Transverse colon (tissue), 4 donors: ENCODE results near the gene SCRG1. TPM values are rescaled to one million over a fixed set of nuclear protein-coding genes. Genes with fewer than 3 reads are reported as not detected.

Source experiments
- DNase-seq: peaks from one replicate; pipeline ENCODE4 v3.0.0-alpha.2; 2019
- H3K27ac ChIP-seq, 4 donors: fragments of 200-600 bp; sonication (generic); 2 replicates each; pipeline ENCODE4 v1.5.1; 2016 to 2018; ENCODE audit warnings: inconsistent platforms in 4 of 4
- H3K27me3 ChIP-seq: fragments of 200-600 bp; sonication (generic); 2 replicates; pipeline ENCODE4 v1.5.1; 2017; ENCODE audit warnings: inconsistent platforms
- H3K36me3 ChIP-seq, 4 donors: fragments of 200-600 bp; sonication (generic); 2 replicates each; pipeline ENCODE4 v1.5.1; 2017 to 2019; ENCODE audit warnings: inconsistent platforms in 4 of 4
- H3K4me1 ChIP-seq, 4 donors: fragments of 200-600 bp; sonication (generic); 2 replicates each; pipeline ENCODE4 v1.5.1; 2017 to 2020; ENCODE audit warnings: inconsistent platforms in 4 of 4
- H3K4me3 ChIP-seq, 4 donors: fragments of 200-600 bp; sonication (generic); 1 replicate in 1 of 4; 2 replicates in 3 of 4; pipeline versions ENCODE4 v1.5.1 to v1.6.1; 2017 to 2019; ENCODE audit warnings: inconsistent platforms in 4 of 4
- H3K9me3 ChIP-seq, 2 donors: fragments of 200-600 bp; sonication (generic); 2 replicates each; pipeline ENCODE4 v1.5.1; 2017 to 2019; ENCODE audit warnings: inconsistent platforms in 2 of 2
- CTCF ChIP-seq, 5 experiments: fragments of 200-600 bp in 3 of 5; fragments of 450-650 bp in 2 of 5; sonication (generic) in 3 of 5; IDR thresholded peaks; 1 replicate in 2 of 5; 2 replicates in 3 of 5; pipeline ENCODE4 v1.5.1; 2016 to 2017; ENCODE audit warnings: antibody characterized with exemption in 5 of 5, inconsistent platforms in 3 of 5, mild to moderate bottlenecking in 2 of 5, moderate library complexity in 1 of 5
- EP300 ChIP-seq: sonication (generic); formaldehyde crosslinking; IDR thresholded peaks from one replicate; pipeline ENCODE4 v1.6.1; 2017; ENCODE audit warnings: antibody characterized with exemption, low read depth
- POLR2A ChIP-seq: fragments of 450-650 bp; IDR thresholded peaks from one replicate; pipeline ENCODE4 v1.6.1; 2016; ENCODE audit warnings: antibody characterized with exemption, mild to moderate bottlenecking, moderate library complexity
- POLR2AphosphoS5 ChIP-seq, 3 donors: sonication (generic); formaldehyde crosslinking; IDR thresholded peaks; one replicate each; pipeline ENCODE4 v1.6.1; 2016; ENCODE audit warnings: antibody characterized with exemption in 3 of 3
- WGBS, 2 donors: methylation state at CpG; one replicate each; pipeline ENCODE4 v1.1.5; 2018; ENCODE audit warnings: low coverage in 1 of 2; 5-methylcytosine and 5-hydroxymethylcytosine counted together
- in situ Hi-C, 4 donors: fragments of 200-750 bp; cut with MboI; loops; one replicate each; pipeline versions ENCODE4 v1.15.0 to v1.15.1; 2017; ENCODE audit warnings: low sequenced_read_pairs in 3 of 4, low pct_ligation_motif_present in 1 of 4, low pct_unique_long_range_greater_than_20kb in 1 of 4
- intact Hi-C: fragments of 100-400 bp; cut with DNase I; formaldehyde crosslinking; loops from one replicate; pipeline ENCODE4 v1.15.1; 2023; ENCODE audit warnings: low total_unique reads
- total RNA-seq, 4 donors: library from RNA; depleted of rRNA; stranded (reverse); fragments of >200 nt; gene quantifications; one replicate each; pipeline ENCODE4 v1.1.0, GENCODE V29; 2016

SCRG1 gene
- total RNA-seq, 4 donors from 2014 or later = 0.32 to 1.4 (median 1.0) TPM

DNA sequence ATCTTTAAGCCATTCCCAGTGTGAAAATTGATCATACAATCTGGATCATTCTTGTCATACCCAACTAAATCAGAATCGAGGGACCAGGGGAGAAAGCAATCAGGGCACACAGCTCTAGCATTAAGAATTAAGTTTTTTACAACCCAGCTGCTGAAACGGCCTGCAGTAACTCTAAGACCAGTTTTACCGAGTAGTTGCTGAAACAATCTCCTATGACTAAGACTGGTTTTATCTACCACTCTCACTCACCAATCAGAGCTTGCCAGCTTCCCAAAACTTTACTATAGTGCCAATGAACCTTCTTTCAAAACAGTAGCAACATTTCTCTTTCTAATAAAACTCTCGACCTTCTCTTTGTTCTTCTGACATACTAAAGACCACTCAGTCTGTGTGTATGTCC lies 31.0 kb downstream of the SCRG1 start:
- Histone ChIP-seq H3K36me3 (no peaks in the 10 kb centered on the region), H3K4me3 (no peak overlapping the region), H3K4me1 (peaks cover 0 to 19% (median 5%) of the 10 kb centered on the region in 4 donors), H3K9me3 (no peaks in the 10 kb centered on the region), H3K27me3 (no peaks in the 10 kb centered on the region), H3K27ac (peak overlapping the region in 2 of 4 donors; percentile 98 to 99)
- intact Hi-C loops = no loop called here
- 49 to 54% methylated on average over 3 to 4 of the region's 4 CpGs for WGBS, 2 donors
- DNase-seq = no peak
- in situ Hi-C loops = no loop called here
- TF ChIP-seq POLR2AphosphoS5 (IDR thresholded peaks at IDR 0.05) = no peak
- TF ChIP-seq POLR2A = no peak
- TF ChIP-seq EP300 = no peak
- TF ChIP-seq CTCF (IDR thresholded peaks at IDR 0.05) = no peak

GRCh38 chr4:173367285-173367684 lies 31.6 kb downstream of the SCRG1 start:
- intact Hi-C loops = no loop called here
- H3K27me3 ChIP-seq = no peaks in the 10 kb centered on the region
- H3K4me1 ChIP-seq = peaks cover 0 to 15% (median 3%) of the 10 kb centered on the region in 4 donors
- no peak for TF ChIP-seq EP300
- no peak for TF ChIP-seq CTCF (IDR thresholded peaks at IDR 0.05)
- no peak for TF ChIP-seq POLR2AphosphoS5 (IDR thresholded peaks at IDR 0.05)
- no peak for TF ChIP-seq POLR2A
- peak overlapping the region in 3 of 4 donors; percentile 2 to 99 (median 98) for H3K27ac ChIP-seq
- H3K36me3 ChIP-seq = no peaks in the 10 kb centered on the region
- in situ Hi-C loops = no loop called here
- no peak overlapping the region for H3K4me3 ChIP-seq
- H3K9me3 ChIP-seq = no peaks in the 10 kb centered on the region
- no peak for DNase-seq

- peak; percentile 20 for DNase-seq
- H3K27me3 ChIP-seq = no peaks in the 10 kb centered on the region
Observed at GRCh38 chr4:173365359-173365996, 33.4 kb downstream of the SCRG1 start.

DNA sequence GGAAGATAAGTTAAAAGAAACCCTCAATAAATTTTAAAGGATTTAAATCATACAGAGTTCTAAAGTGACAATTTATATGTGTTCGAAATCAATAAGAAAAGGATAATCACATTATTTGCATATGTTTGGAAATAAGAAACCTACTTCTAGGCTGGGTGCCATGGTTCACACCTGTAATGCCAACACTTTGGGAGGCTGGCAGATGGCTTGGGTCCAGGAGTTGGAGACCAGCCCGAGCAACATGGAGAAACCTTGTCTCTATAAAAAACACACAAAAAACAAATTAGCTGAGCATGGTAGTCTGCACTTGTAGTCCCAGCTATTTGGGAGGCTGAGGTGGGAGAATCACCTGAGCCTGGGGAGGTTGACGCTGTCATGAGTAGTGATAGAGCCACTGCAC lies 36.2 kb downstream of the SCRG1 start:
- Histone ChIP-seq H3K4me1 (peaks cover 0 to 6% (median 3%) of the 10 kb centered on the region in 4 donors), H3K9me3 (no peaks in the 10 kb centered on the region), H3K36me3 (no peaks in the 10 kb centered on the region), H3K27ac (no peak overlapping the region), H3K4me3 (no peak overlapping the region), H3K27me3 (no peaks in the 10 kb centered on the region)
- 69 to 85% methylated on average over 2 to 3 of the region's 3 CpGs for whole genome bisulfite sequencing, 2 donors
- in situ Hi-C loops = no loop called here
- no peak for DNase-seq
- TF ChIP-seq CTCF (IDR thresholded peaks at IDR 0.05) = no peak
- TF ChIP-seq POLR2A = no peak
- TF ChIP-seq POLR2AphosphoS5 (IDR thresholded peaks at IDR 0.05) = no peak
- TF ChIP-seq EP300 = no peak
- intact Hi-C loops = no loop called here

More at GRCh38 chr4:173365359-173365996, 33.4 kb downstream of the SCRG1 start:
- 17 to 23% methylated on average over 1 to 2 of the region's 2 CpGs for WGBS, 2 donors
- Histone ChIP-seq H3K4me3 (no peak overlapping the region), H3K27ac (no peak overlapping the region), H3K4me1 (peaks cover 0 to 21% (median 3%) of the 10 kb centered on the region in 4 donors), H3K9me3 (no peaks in the 10 kb centered on the region), H3K36me3 (no peaks in the 10 kb centered on the region)
- intact Hi-C loops = no loop called here
- no peak for TF ChIP-seq POLR2AphosphoS5 (IDR thresholded peaks at IDR 0.05)
- TF ChIP-seq EP300 = no peak
- TF ChIP-seq CTCF (IDR thresholded peaks at IDR 0.05) = no peak
- TF ChIP-seq POLR2A = no peak
- in situ Hi-C loops = no loop called here
